ENCODE data around the gene PYGB.

Gene PYGB

GRCh38 chr20:25209400-25209799 lies 38.5 kb upstream of the PYGB start:
- no peak for DNase-seq (ENCODE audit: low spot score)
- in situ Hi-C loops (cut with MboI; ENCODE audit: low pct_unique_long_range_greater_than_20kb, low sequenced_read_pairs, unreplicated experiment), result no loop called here
- TF ChIP-seq, protein P1, sequence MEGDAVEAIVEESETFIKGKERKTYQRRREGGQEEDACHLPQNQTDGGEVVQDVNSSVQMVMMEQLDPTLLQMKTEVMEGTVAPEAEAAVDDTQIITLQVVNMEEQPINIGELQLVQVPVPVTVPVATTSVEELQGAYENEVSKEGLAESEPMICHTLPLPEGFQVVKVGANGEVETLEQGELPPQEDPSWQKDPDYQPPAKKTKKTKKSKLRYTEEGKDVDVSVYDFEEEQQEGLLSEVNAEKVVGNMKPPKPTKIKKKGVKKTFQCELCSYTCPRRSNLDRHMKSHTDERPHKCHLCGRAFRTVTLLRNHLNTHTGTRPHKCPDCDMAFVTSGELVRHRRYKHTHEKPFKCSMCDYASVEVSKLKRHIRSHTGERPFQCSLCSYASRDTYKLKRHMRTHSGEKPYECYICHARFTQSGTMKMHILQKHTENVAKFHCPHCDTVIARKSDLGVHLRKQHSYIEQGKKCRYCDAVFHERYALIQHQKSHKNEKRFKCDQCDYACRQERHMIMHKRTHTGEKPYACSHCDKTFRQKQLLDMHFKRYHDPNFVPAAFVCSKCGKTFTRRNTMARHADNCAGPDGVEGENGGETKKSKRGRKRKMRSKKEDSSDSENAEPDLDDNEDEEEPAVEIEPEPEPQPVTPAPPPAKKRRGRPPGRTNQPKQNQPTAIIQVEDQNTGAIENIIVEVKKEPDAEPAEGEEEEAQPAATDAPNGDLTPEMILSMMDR (IDR thresholded peaks at IDR 0.05; ENCODE audit: extremely low read depth, insufficient read depth, missing control alignments), result no peak

- TF ChIP-seq, protein P1 (IDR thresholded peaks at IDR 0.05; ENCODE audit: extremely low read depth, insufficient read depth, missing control alignments), result no peak
- in situ Hi-C loops (cut with MboI; ENCODE audit: low pct_unique_long_range_greater_than_20kb, low sequenced_read_pairs, unreplicated experiment), result no loop called here
- DNase-seq (ENCODE audit: low spot score), result no peak
Observed at GRCh38 chr20:25209911-25210310, 38.0 kb upstream of the PYGB start.

GRCh38 chr20:25211273-25211672 lies 36.6 kb upstream of the PYGB start:
- in situ Hi-C loops (cut with MboI; ENCODE audit: low pct_unique_long_range_greater_than_20kb, low sequenced_read_pairs, unreplicated experiment), result no loop called here
- TF ChIP-seq, protein P1 (IDR thresholded peaks at IDR 0.05; ENCODE audit: extremely low read depth, insufficient read depth, missing control alignments), result no peak
- no peak for DNase-seq (ENCODE audit: low spot score)

DNA sequence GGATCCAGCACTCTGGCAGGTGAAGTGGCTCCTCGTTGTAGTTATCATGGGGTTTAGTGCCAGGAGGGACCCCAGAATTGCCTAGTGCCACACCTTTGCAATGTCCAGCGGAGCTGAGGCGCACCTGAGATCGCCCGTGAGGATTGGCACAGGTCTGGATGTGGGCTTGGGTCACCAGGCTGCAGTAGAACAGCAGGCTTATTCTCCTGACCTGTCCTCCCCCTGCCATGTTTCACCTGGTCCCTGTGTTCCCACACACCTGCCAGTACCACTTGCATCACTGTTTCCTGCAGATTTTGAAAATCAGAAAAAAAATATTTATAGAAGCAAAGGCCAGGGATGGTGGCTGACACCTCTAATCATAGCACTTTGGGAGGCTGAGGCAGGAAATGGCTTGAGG lies 35.6 kb upstream of the PYGB start:
- no peak for DNase-seq (ENCODE audit: low spot score)
- TF ChIP-seq, protein P1 (IDR thresholded peaks at IDR 0.05; ENCODE audit: extremely low read depth, insufficient read depth, missing control alignments), result no peak
- in situ Hi-C loops (cut with MboI; ENCODE audit: low pct_unique_long_range_greater_than_20kb, low sequenced_read_pairs, unreplicated experiment), result no loop called here

- no peak for DNase-seq (ENCODE audit: low spot score)
- TF ChIP-seq, protein P1 (IDR thresholded peaks at IDR 0.05; ENCODE audit: extremely low read depth, insufficient read depth, missing control alignments), result no peak
- in situ Hi-C loops (cut with MboI; ENCODE audit: low pct_unique_long_range_greater_than_20kb, low sequenced_read_pairs, unreplicated experiment), result no loop called here
Observed at GRCh38 chr20:25213566-25214425, 34.1 kb upstream of the PYGB start.

- TF ChIP-seq, protein P1 (IDR thresholded peaks at IDR 0.05; ENCODE audit: extremely low read depth, insufficient read depth, missing control alignments), result no peak
- no peak for DNase-seq (ENCODE audit: low spot score)
- in situ Hi-C loops (cut with MboI; ENCODE audit: low pct_unique_long_range_greater_than_20kb, low sequenced_read_pairs, unreplicated experiment), result no loop called here
Observed at GRCh38 chr20:25214426-25214790, 33.5 kb upstream of the PYGB start.
